ENCODE results near the gene DUOX1. TPM values are rescaled to one million over a fixed set of nuclear protein-coding genes. Genes with fewer than 3 reads are reported as not detected.

Gene DUOX1
- total RNA-seq, 4 donors from 2014 or later: 1.5 to 4.2 (median 3.9) TPM

- H3K27ac ChIP-seq: peak overlapping the region; percentile 92 to 99 (median 97)
- WGBS, 2 donors: 1% methylated on average over 27 to 39 of the region's 79 CpGs
- no peaks in the 10 kb centered on the region for H3K27me3 ChIP-seq
- peaks cover 0 to 50% (median 12%) of the 10 kb centered on the region in 4 donors for H3K4me1 ChIP-seq
- TF ChIP-seq EP300 (IDR thresholded peaks at IDR 0.05) (peak in 1 of 2 donors; percentile 22), CTCF (IDR thresholded peaks at IDR 0.05) (peak; percentile 51 to 76 (median 70)), POLR2A (IDR thresholded peaks at IDR 0.05) (peak; percentile 4 to 36)
- DNase-seq (ENCODE audit: low spot score in 2 of 2): peak; percentile 68 to 70
- peaks cover 0 to 5% (median 0%) of the 10 kb centered on the region in 3 donors for H3K36me3 ChIP-seq
- H3K4me3 ChIP-seq: peak overlapping the region; percentile 50 to 81 (median 63)
- H3K9me3 ChIP-seq: no peaks in the 10 kb centered on the region
Observed at GRCh38 chr15:45166834-45167630, 37.2 kb downstream of the DUOX1 start.

- Histone ChIP-seq H3K27me3 (no peaks in the 10 kb centered on the region), H3K4me3 (peak overlapping the region in 3 of 4 donors; percentile 50 to 81 (median 64)), H3K36me3 (peaks cover 0 to 11% (median 0%) of the 10 kb centered on the region in 3 donors), H3K4me1 (peaks cover 0 to 44% (median 9%) of the 10 kb centered on the region in 4 donors), H3K27ac (peak overlapping the region; percentile 92 to 99 (median 97)), H3K9me3 (no peaks in the 10 kb centered on the region)
- WGBS, 2 donors: 57 to 64% methylated on average over 9 of the region's 9 CpGs
- no peak for TF ChIP-seq CTCF (IDR thresholded peaks at IDR 0.05)
- TF ChIP-seq EP300 (IDR thresholded peaks at IDR 0.05): no peak
- no peak for TF ChIP-seq POLR2A (IDR thresholded peaks at IDR 0.05)
- DNase-seq (ENCODE audit: low spot score in 2 of 2): no peak
Observed at GRCh38 chr15:45167631-45168205, 37.9 kb downstream of the DUOX1 start.

GRCh38 chr15:45168286-45168685 is 38.5 kb downstream of the DUOX1 start:
- DNase-seq (ENCODE audit: low spot score in 2 of 2): no peak
- Histone ChIP-seq H3K36me3 (peaks cover 0 to 17% (median 0%) of the 10 kb centered on the region in 3 donors), H3K4me3 (no peak overlapping the region), H3K27ac (peak overlapping the region in 2 of 4 donors; percentile 95 to 99), H3K9me3 (no peaks in the 10 kb centered on the region), H3K4me1 (peaks cover 0 to 38% (median 5%) of the 10 kb centered on the region in 4 donors), H3K27me3 (no peaks in the 10 kb centered on the region)
- TF ChIP-seq CTCF (IDR thresholded peaks at IDR 0.05): no peak
- no peak for TF ChIP-seq EP300 (IDR thresholded peaks at IDR 0.05)
- TF ChIP-seq POLR2A (IDR thresholded peaks at IDR 0.05): no peak
- WGBS, 2 donors: 96% methylated on average over 4 of the region's 4 CpGs; no CpG with 5 or more reads in 1 of the 2 donors

- Histone ChIP-seq H3K27ac (peak overlapping the region in 2 of 4 donors; percentile 95 to 99), H3K9me3 (no peaks in the 10 kb centered on the region), H3K4me3 (no peak overlapping the region), H3K27me3 (no peaks in the 10 kb centered on the region), H3K36me3 (peaks cover 0 to 24% (median 0%) of the 10 kb centered on the region in 3 donors), H3K4me1 (peaks cover 0 to 35% (median 5%) of the 10 kb centered on the region in 4 donors)
- no peak for TF ChIP-seq CTCF (IDR thresholded peaks at IDR 0.05)
- no peak for TF ChIP-seq POLR2A (IDR thresholded peaks at IDR 0.05)
- no peak for TF ChIP-seq EP300 (IDR thresholded peaks at IDR 0.05)
- WGBS, 2 donors: 86 to 88% methylated on average over 9 of the region's 9 CpGs
- no peak for DNase-seq (ENCODE audit: low spot score in 2 of 2)
Observed at GRCh38 chr15:45168751-45169551, 39.2 kb downstream of the DUOX1 start.

All from tibial nerve (tissue), 4 donors.